HepG2 (cell line): ENCODE measurements around the gene PLXNB2. TPM values are rescaled to one million over a fixed set of nuclear protein-coding genes. Genes with fewer than 3 reads are reported as not detected.

ENCODE experiments used
- ADNP ChIP-seq: sonication (generic); formaldehyde crosslinking; IDR thresholded peaks from 2 replicates; pipeline ENCODE4 v1.4.0; 2020; ENCODE audit warnings: missing genetic modification reagents
- EED ChIP-seq: sonication (generic); formaldehyde crosslinking; IDR thresholded peaks from 2 replicates; pipeline ENCODE4 v1.5.0; 2020; ENCODE audit warnings: mild to moderate bottlenecking, missing genetic modification reagents
- ETV5 ChIP-seq: IDR thresholded peaks from 2 replicates; pipeline ENCODE4 v1.6.1; 2018; ENCODE audit warnings: missing biosample characterization, missing genetic modification reagents, inconsistent platforms, borderline replicate concordance
- FOXC1 ChIP-seq: sonication (generic); formaldehyde crosslinking; IDR thresholded peaks from 2 replicates; pipeline ENCODE4 v1.8.0; 2022; ENCODE audit warnings: mild to moderate bottlenecking, missing genetic modification reagents, borderline replicate concordance
- HOXD1 ChIP-seq: sonication (generic); formaldehyde crosslinking; IDR thresholded peaks from 2 replicates; pipeline ENCODE4 v1.5.0; 2020; ENCODE audit warnings: missing genetic modification reagents
- KDM3A ChIP-seq: IDR thresholded peaks from 2 replicates; pipeline ENCODE4 v1.6.1; 2018; ENCODE audit warnings: low read depth, missing compliant biosample characterization
- KLF9 ChIP-seq: IDR thresholded peaks from 2 replicates; pipeline ENCODE4 v1.6.1; 2016; ENCODE audit warnings: low read depth
- MAFK ChIP-seq, 2 experiments: IDR thresholded peaks in 1 of 2; conservative IDR thresholded peaks in 1 of 2; 2 replicates each; pipeline ENCODE4 v1.6.1; 2011; ENCODE audit warnings: improper control_type of control experiment in 2 of 2, low read length in 2 of 2
- NFIB ChIP-seq: sonication (generic); formaldehyde crosslinking; IDR thresholded peaks from 2 replicates; pipeline ENCODE4 v1.9.0; 2021; ENCODE audit warnings: missing genetic modification reagents, mild to moderate bottlenecking, borderline replicate concordance
- NFKB2 ChIP-seq: sonication (generic); formaldehyde crosslinking; IDR thresholded peaks from 2 replicates; pipeline ENCODE4 v1.4.0; 2020; ENCODE audit warnings: missing genetic modification reagents, borderline replicate concordance
- NONO ChIP-seq, 2 experiments: fragments of 450-650 bp in 1 of 2; sonication (generic) in 1 of 2; formaldehyde crosslinking in 1 of 2; IDR thresholded peaks in 1 of 2; conservative IDR thresholded peaks in 1 of 2; 2 replicates each; pipeline versions ENCODE4 v1.6.1 to v1.8.0; 2017 to 2022; ENCODE audit warnings: mild to moderate bottlenecking in 1 of 2, missing genetic modification reagents in 1 of 2, moderate library complexity in 1 of 2
- PBX2 ChIP-seq: IDR thresholded peaks from 2 replicates; pipeline ENCODE4 v1.6.1; 2016; ENCODE audit warnings: control low read depth
- PLRG1 ChIP-seq: fragments of 450-650 bp; conservative IDR thresholded peaks from 2 replicates; pipeline ENCODE4 v1.6.1; 2016
- SMAD1 ChIP-seq: sonication (generic); formaldehyde crosslinking; IDR thresholded peaks from 2 replicates; pipeline ENCODE4 v1.4.0; 2020; ENCODE audit warnings: missing genetic modification reagents, low read depth, mild to moderate bottlenecking, borderline replicate concordance
- TBX2 ChIP-seq: sonication (generic); formaldehyde crosslinking; IDR thresholded peaks from 2 replicates; pipeline ENCODE4 v1.5.0; 2020; ENCODE audit warnings: missing genetic modification reagents, mild to moderate bottlenecking, borderline replicate concordance
- TCF7 ChIP-seq: sonication (generic); IDR thresholded peaks from 2 replicates; pipeline ENCODE4 v1.6.1; 2016; ENCODE audit warnings: antibody characterized with exemption, low read depth
- ZBTB38 ChIP-seq: sonication (generic); formaldehyde crosslinking; IDR thresholded peaks from 2 replicates; pipeline ENCODE4 v1.5.1; 2020; ENCODE audit warnings: mild to moderate bottlenecking, missing genetic modification reagents
- ZFP36L1 ChIP-seq: sonication (generic); formaldehyde crosslinking; IDR thresholded peaks from 2 replicates; pipeline ENCODE4 v1.8.0; 2022; ENCODE audit warnings: mild to moderate bottlenecking, missing genetic modification reagents, moderate library complexity
- ZNF296 ChIP-seq: sonication (generic); formaldehyde crosslinking; conservative IDR thresholded peaks from 2 replicates; pipeline ENCODE4 v1.5.0; 2020; ENCODE audit warnings: mild to moderate bottlenecking, missing genetic modification reagents
- ZNF326 ChIP-seq: sonication (generic); formaldehyde crosslinking; IDR thresholded peaks from 2 replicates; pipeline ENCODE4 v1.4.0; 2020; ENCODE audit warnings: missing genetic modification reagents, borderline replicate concordance
- ZSCAN9 ChIP-seq: IDR thresholded peaks from 2 replicates; pipeline ENCODE4 v1.6.1; 2016; ENCODE audit warnings: borderline replicate concordance
- polyA plus RNA-seq, 8 experiments: library from polyadenylated mRNA; depleted of rRNA in 3 of 8; stranded (reverse) in 7 of 8; unstranded in 1 of 8; fragments of >200 nt; fragmentation: Illumina TruSeq in 4 of 8; extraction: Trizol in 4 of 8; gene quantifications; 2 replicates each; pipeline versions ENCODE4 v1.2.1 to v1.2.3, GENCODE V29; 2011 to 2016; ENCODE audit warnings: low read depth in 4 of 8, missing spikeins in 1 of 8, mixed read lengths in 1 of 8; ENCODE audit not compliant: insufficient read depth in 1 of 8
- total RNA-seq, 5 experiments: library from RNA; depleted of rRNA; stranded (reverse); fragments of >200 nt; fragmentation: Illumina TruSeq; extraction: Trizol; gene quantifications; 2 replicates each; pipeline ENCODE4 v1.2.3, GENCODE V29; 2016; ENCODE audit warnings: low read depth in 1 of 5
- TF ChIP-seq, protein P1 (sequence below): sonication (generic); formaldehyde crosslinking; IDR thresholded peaks from 2 replicates; pipeline ENCODE4 v1.4.0; 2020; ENCODE audit warnings: missing genetic modification reagents, borderline replicate concordance
- TF ChIP-seq, protein P2 (sequence below): sonication (generic); formaldehyde crosslinking; IDR thresholded peaks from 2 replicates; pipeline ENCODE4 v1.8.0; 2023; ENCODE audit warnings: mild to moderate bottlenecking, missing genetic modification reagents

Gene PLXNB2
- total and polyA plus RNA-seq, 2 of the 13 experiments (the other 11 are each of a cell fraction or from before 2014, with no cell fraction given) = 32.6 to 68.9 TPM

- TF ChIP-seq TCF7 (no peak), FOXC1 (CRISPR knock-in tag) (peak; percentile 48; the same call in 1 of the 2 replicates), KDM3A (peak; percentile 75), ZNF296 (CRISPR knock-in tag) (0 out of 2 replicates have a peak, but pooled peaks have one; percentile 58), ZSCAN9 (CRISPR knock-in tag) (no peak), SMAD1 (CRISPR knock-in tag) (no peak), ZBTB38 (CRISPR knock-in tag) (peak; percentile 90), EED (0 out of 2 replicates have a peak, but pooled peaks have one; percentile 13), TBX2 (CRISPR knock-in tag) (peak; percentile 75), ZNF326 (CRISPR knock-in tag) (no peak), NFKB2 (CRISPR knock-in tag) (peak; percentile 82; the same call in 1 of the 2 replicates), ETV5 (CRISPR knock-in tag) (peak; percentile 95), HOXD1 (CRISPR knock-in tag) (peak; percentile 91; the same call in 1 of the 2 replicates), ZFP36L1 (CRISPR knock-in tag) (no peak), ADNP (CRISPR knock-in tag) (no peak; the same call in 1 of the 2 replicates), PBX2 (CRISPR knock-in tag) (no peak), NONO (IDR thresholded peaks at IDR 0.05) (no peak), NONO (CRISPR knock-in tag; conservative IDR thresholded peaks at IDR 0.05) (peak; percentile 60; the same call in 1 of the 2 replicates), KLF9 (CRISPR knock-in tag) (no peak), PLRG1 (no peak), MAFK (conservative IDR thresholded peaks at IDR 0.05 in 1 of 2, IDR thresholded peaks at IDR 0.05 in 1 of 2; ENCODE audit: low read length in 2 of 2) (no peak), NFIB (no peak)
- TF ChIP-seq, protein P1, sequence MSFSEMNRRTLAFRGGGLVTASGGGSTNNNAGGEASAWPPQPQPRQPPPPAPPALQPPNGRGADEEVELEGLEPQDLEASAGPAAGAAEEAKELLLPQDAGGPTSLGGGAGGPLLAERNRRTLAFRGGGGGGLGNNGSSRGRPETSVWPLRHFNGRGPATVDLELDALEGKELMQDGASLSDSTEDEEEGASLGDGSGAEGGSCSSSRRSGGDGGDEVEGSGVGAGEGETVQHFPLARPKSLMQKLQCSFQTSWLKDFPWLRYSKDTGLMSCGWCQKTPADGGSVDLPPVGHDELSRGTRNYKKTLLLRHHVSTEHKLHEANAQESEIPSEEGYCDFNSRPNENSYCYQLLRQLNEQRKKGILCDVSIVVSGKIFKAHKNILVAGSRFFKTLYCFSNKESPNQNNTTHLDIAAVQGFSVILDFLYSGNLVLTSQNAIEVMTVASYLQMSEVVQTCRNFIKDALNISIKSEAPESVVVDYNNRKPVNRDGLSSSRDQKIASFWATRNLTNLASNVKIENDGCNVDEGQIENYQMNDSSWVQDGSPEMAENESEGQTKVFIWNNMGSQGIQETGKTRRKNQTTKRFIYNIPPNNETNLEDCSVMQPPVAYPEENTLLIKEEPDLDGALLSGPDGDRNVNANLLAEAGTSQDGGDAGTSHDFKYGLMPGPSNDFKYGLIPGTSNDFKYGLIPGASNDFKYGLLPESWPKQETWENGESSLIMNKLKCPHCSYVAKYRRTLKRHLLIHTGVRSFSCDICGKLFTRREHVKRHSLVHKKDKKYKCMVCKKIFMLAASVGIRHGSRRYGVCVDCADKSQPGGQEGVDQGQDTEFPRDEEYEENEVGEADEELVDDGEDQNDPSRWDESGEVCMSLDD (CRISPR knock-in tag) = peak; percentile 89
- TF ChIP-seq, protein P2, sequence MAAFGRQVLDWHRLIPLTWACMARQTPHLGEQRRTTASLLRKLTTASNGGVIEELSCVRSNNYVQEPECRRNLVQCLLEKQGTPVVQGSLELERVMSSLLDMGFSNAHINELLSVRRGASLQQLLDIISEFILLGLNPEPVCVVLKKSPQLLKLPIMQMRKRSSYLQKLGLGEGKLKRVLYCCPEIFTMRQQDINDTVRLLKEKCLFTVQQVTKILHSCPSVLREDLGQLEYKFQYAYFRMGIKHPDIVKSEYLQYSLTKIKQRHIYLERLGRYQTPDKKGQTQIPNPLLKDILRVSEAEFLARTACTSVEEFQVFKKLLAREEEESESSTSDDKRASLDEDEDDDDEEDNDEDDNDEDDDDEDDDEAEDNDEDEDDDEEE (CRISPR knock-in tag) = peak; percentile 85; the same call in 1 of the 2 replicates
Measured at GRCh38 chr22:50293441-50294318, 13.8 kb downstream of the PLXNB2 start (continued).
